HG02759 (cell line): ENCODE results near the gene TECPR1.

ENCODE experiments used
- ATAC-seq: cut with Tn5 transposase; IDR thresholded peaks from one replicate; pipeline ENCODE4 v1.9.1; 2021; ENCODE audit warnings: mild to moderate bottlenecking, moderate library complexity; ENCODE audit not compliant: unreplicated experiment

The TECPR1 gene

DNA sequence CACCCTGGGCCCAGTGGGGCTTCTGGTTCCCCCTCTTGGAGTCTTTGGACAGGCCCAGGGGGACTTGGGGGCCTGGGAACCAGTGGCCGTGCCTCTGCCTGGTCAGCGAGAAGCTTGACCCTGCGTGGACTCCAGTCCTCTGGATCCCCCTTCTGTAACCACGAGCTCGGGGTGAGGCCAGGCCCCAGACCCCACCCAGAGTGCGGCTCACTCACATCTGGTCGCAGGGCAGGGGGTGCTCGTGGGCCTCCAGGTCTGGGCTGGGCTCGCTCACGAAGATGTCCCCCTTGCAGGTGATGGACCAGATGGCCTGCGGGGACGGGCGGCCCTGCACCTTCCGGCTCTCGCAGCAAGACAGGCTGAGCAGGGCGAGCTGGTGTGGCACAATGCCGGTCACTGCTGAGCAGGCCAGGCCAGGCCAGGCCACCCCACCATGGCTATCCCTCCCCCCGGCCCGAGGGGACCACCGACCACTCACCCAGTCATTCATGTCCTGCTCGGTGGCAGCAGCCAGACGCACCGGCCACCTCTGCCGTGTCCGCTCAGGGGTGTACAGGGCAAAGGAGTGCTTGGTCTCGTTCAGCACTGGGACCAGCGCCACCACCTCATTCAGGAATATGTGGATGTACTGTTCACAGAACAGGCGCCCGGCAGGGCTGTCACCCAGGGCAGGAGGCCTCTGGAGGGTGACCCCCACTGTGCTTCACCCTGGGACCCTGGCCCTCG, 21.1 kb downstream of the TECPR1 start:
- no peak for ATAC-seq

DNA sequence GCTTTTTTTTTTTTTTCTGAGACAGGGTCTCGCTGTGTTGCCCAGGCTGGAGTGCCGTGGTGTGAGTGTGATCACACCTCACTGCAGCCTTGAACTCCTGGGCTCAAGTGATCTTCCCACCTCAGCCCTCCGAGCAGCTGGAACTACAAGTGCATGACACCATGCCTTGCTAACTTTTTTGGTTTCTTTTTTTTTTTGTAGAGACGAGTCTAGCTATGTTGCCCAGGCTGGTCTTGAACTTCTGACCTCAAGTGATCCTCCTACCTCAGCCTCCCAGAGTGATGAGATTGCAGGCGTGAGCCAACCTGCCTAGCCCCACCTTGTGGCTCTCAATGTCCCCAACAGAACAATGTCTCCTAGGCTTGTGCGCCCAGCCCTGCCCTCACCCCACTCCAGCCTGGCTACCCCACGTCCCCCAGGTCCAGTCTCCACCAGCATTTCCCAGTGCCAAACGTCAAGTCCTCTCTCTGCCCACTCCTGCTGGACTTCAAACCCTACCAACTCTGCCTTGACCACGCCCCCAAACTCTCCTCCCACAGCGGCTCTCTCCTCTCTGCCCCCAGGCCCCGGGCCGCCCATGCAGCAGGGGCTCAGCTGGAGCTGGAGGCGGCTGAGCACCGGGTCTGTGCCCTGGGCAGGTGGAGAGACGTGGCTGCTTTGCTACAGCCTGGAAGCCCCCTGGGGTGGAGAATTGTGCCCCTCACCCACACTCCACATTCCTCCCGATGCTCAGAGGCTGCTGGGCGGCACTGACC, 21.9 kb downstream of the TECPR1 start:
- no peak for ATAC-seq

DNA sequence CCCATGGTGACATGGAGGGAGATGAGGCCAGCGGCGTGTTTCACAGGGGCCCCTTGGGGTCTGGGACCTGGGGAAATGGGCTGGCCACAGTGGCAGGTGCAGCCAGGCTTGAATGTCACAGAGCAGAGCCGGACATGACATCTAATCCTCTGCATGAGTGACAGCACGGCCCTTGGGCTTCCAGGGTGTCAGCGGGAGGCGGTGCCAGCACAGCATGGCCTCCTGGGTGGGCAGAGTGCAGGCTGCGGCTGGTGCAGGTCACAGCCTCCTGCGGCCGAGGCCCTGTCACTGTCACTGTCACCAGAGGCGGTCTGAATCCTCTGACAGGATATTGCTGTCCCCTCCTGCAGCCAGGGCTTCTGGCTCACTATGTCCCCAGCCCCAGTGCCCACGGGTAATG, 22.6 kb downstream of the TECPR1 start:
- no peak for ATAC-seq

DNA sequence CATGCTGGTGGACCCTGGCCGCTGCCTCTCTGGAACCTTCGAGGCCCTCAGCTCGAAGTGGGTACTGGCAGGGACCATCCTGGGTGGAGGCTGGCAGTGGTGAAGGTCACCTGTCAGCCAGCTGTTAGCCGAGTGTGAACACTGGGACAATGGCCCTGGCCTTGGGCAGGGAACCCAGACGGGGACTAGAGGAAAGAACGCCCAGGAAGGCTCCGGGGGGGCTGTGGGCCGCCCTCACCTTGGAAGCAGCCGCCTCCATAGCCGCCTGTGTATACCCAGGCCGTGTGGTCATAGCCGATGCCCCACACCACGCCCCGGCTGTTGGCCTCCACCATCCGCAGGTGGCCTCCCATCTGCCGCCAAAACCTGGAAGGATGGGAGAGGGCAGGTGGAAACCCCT, 23.2 kb downstream of the TECPR1 start:
- no peak for ATAC-seq

DNA sequence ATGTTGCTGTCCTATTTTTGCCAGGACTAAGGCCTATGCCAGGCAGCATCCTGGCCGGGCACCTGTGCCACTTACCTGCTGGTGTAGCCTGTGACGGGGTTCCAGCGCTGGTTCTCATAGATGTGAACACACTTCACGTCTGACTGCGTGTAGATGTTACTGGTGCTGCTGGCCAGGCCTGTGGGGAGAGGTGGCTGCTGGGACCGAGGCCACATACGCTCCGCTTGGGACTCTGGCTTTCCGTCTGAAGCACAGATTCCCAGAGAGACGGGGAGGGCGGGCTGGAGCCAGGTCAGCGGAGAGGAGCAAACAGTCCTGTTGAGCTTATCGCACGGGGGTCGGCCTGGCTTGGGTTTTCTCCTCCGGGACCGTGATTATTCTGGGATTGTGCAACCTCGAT, 24.1 kb downstream of the TECPR1 start:
- ATAC-seq, result no peak

DNA sequence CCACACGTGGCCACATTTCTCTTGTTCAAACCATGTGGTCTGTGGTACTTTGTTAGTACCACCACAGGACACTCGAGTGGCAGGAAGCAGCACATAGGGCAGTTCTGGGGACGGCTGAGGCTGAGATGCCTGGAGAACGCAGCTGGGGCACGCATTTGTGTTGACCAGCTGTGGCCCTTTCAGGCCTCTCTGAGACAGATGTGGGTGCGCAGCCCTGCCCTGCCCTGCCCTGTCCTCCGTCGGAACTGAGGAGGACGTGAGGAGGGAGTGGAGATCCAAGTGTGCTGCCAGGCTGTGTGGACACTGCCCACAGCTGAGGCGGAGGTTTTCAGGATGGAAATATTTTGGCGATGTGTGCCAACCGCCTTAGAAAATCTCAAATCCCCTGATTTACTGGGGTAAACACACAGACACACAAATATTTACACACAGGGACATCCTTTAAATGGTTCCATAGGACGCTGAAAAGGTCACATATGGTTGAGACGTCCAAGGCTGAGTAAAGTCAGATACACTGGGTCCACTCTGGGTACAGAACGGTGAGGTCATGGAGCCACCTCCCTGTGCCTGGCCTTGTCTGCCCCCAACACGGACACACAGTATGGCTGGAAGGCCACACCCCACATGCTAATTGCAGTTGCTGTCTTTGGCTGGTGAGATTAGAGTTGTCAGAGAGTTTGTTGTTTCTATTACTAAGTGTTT, 26.0 kb downstream of the TECPR1 start:
- no peak for ATAC-seq

DNA sequence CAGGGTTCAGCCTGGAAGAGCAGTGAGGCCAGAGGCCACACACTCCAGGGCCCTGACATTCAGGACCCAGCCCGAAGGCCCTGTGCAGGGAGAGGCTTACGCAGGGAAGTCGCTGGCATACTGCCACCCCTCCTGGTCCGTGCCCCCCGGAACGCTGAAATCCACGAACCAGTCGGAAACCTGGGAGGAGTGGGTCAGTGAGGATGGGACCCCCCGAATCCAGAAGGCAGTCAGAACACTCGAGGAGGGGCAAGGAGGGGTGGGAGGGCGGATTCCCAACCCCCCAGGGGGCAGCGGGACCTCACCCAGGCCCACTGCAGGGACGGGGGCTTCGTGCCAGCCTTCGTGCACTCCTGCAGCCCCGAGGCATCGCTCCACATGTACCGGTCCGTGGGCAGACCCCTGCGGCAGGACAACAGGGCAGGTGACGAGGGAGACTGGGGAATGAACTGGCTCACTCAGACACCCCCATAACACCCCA, 27.3 kb downstream of the TECPR1 start:
- no peak for ATAC-seq

DNA sequence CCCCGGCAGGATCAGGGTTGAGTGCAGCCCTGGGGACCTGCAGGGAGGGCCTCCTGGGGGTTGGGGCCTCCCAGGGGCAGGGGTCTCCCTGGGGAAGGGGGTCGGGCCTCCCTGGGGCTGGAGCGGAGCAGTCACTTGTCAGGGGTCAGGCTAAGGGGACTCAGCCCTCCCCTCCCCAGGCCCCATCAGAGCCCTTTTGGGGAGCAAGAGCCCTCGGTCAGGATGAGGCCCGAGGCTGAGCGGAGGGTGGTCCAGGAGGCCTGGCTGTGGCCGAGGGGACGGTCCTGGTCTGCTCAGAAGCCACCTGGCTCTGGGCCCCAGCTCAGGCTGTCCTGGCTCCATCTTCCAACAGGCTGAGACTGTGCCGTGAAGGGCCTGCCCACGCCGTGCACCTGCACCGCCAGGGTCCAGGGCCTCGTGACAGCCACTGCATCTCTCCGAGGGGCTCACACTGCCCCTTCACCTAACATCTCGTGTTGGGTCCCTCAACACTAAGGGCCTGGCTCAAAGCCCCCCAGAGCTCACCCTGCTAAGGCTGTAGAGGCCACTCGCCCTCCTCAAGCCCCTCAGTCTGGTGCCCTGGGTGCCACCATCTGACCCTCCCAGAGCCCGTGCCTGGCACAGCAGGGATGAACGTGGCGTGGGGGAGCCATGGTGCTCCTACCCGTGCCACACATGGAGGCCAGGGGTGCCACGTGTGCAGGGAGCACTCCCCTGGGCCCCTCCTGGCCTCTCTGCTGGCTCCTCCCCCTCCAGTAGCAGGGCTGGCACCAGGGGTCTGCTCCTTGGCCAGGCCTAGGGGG, 27.9 kb downstream of the TECPR1 start:
- no peak for ATAC-seq

DNA sequence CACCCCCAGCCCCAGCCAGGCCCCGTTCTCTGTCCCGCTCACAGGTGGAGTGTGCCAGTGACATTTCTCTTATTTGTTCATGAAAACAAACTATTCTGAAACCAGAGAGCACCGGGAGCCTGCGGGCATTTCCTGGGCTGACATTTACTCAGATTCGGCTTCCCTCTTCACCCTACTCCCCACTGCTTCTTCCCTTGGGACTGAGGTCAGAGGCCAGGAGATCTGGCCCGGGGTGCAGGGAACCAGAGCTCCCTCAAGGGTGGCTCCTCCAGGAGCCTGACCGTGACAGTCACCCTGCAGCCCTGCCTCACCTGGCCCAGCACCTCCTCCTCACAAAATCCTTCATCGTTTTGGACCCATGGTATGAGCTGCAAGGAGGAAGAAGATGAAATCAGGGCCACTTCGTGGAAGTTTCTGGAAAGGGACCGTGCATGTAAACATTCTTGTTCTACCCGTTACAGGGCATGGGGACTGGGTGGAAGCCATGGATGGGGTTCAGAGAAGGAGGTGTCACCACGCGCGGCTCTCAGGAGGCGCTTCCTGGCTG, 28.6 kb downstream of the TECPR1 start:
- ATAC-seq, result no peak

DNA sequence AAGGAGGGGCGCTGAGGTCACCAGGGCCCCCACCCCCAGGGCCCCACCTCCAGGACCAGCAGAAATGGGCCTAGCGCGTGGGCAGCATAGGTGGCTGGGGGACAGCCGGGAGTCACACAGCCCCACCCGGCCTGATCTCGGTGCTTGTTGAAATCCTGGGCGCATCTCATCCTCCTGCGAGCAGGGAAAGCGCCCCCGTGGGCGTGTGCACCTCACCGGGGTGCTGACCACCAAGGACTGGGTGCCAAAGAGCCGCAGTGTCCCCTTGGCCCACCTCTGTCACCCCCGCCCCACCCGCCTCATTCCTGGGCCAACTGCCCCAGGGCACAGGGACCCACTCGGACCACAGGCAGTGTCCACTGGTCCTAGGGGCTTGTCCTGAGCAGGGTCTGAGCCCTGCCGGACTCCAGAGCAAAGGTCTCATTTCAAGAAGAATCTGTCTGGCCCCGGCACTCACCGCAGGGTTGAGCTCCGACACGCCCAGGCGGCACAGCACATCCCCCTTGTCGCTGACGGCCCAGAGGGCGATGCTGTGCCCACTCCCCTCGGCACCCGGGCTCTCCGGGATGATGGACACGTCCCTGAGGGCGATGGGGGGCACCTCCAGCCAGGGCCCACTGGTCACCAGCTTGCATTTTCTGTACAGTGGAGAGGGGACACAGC, 29.4 kb downstream of the TECPR1 start:
- no peak for ATAC-seq

DNA sequence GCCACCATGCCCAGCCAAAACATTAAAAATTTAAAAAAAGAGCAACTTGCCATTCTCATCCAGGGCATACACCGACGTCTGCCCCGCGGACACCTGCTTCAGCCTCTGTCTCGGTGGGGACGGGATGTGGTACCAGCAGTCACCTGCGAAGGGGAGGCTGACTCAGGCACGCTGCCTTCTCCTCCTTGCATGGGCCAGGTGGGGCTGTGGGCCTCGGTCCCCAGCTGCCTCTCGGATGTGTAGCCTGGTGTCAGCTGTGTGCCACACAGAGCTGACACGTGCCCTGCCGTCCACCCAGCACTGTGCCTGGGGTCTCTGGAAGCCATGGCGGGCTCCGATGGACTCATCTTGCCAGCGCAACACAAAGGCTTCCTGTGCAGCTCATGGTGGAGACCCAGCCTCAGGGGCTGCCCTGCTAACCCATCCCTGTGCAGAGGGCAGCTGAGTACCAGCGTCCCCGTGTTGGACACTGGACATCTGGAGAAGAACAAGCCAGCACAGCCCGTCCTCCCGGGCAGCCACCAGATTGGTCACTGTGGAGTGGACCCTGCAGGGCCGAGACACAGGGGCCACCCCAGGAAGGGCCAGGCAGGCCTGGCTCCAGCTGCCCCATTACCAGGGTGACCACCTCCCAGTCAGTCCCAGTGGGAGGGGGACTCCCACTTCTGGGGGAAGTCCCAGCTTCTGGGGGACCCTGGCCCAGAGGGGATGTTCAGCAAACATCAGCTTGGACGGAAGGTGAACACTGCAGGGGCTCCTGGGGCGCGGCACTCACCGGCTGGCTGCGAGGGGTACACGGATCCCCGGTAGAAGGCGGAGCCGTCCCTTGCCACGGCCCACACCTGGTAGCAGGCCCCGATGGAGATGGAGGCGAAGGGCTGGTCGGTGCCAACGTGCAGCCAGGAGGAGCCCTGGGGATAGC, 30.2 kb downstream of the TECPR1 start:
- ATAC-seq, result no peak

DNA sequence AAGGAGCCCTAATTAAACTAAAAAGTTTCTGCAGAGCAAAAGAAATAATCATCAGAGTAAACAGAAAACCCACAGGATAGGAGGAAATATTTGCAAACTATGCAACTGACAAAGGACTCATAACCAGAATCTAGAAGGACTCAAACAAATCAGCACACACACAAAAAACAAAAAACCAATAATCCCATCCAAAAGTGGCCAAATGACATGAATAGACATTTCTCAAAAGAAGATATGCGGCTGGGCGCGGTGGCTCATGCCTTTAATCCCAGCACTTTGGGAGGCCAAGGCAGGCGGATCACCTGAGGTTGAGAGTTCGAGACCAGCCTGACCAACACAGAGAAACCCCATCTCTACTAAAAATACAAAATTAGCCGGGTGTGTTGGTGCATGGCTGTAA, 32.6 kb downstream of the TECPR1 start:
- peak; percentile 6 for ATAC-seq

DNA sequence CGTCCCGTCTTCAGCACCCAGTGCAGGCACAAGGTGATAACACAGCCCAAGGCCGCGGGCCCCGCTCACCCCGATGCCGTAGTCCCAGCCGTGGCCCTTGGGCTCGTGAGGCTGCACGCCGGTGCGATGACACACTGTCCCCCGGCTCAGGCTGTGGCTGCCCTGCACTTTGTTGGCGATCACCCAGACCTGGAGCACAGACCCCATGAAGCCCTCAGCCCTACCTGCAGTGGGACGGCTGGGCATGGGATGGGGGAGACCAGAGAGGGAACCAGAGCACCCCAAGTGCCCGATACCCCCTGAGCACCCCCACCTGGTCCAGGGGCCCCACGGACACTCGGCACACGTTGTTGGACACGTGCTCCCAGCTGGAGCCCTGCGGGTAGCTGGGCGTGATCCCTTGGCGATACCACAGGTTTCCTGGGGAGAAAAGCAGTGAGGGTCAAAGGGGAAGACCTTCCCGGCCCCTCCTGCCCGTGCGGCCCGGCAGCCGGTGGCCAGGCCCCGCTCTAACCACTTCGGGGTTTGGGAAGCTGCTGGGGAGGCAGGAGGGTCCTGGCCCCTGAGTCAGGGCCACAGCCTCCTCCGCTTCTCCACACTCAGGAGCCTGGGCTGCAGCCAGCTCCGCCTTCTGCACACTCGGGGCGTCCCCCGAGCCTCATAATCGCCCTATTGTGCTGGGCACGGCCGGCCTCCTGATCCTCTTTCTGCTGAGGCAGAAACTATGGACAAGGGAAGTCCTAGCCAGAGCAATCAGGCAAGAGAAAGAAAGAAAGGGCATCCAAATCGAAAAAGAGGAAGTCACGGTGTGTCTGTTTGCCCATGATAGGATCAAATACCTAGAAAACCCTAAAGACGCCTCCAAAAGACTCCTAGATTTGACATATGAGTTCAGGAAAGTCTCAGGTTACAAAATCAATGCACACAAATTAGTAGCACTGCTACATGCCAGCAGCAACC, 34.1 kb downstream of the TECPR1 start:
- no peak for ATAC-seq

DNA sequence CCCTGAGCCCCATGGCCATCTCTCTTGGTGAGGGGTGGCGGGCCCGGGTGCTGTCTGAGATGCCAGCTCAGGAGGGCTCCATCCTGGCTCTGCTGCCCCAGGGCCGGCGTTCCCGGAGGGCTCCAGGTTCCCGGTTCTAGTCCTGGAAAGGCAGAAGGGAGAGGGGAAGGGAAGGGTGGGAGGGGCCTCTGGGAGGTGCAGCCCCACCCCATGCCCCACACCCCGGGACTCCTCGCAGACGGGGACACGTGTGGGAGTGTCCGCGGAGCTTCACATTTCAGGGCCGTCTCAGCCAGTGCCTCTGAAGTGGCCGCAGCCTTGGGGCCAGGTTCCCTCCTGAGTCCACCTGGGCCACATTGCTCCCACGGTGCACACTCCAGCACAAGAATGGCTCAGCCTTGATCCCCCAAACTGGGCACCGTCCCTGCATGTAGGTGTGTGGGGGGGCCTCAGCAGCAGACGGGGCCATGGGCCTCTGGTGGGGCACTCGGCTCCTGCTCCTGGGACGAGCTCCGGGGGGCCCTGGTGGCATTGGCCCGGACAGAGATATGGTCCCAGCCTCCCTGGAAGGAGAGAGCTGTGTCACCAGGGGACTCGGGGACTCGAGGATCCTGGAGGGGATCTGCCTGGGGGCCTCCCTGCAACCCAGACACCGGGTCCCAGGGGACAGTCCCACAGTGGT, 35.0 kb downstream of the TECPR1 start:
- ATAC-seq, result no peak

DNA sequence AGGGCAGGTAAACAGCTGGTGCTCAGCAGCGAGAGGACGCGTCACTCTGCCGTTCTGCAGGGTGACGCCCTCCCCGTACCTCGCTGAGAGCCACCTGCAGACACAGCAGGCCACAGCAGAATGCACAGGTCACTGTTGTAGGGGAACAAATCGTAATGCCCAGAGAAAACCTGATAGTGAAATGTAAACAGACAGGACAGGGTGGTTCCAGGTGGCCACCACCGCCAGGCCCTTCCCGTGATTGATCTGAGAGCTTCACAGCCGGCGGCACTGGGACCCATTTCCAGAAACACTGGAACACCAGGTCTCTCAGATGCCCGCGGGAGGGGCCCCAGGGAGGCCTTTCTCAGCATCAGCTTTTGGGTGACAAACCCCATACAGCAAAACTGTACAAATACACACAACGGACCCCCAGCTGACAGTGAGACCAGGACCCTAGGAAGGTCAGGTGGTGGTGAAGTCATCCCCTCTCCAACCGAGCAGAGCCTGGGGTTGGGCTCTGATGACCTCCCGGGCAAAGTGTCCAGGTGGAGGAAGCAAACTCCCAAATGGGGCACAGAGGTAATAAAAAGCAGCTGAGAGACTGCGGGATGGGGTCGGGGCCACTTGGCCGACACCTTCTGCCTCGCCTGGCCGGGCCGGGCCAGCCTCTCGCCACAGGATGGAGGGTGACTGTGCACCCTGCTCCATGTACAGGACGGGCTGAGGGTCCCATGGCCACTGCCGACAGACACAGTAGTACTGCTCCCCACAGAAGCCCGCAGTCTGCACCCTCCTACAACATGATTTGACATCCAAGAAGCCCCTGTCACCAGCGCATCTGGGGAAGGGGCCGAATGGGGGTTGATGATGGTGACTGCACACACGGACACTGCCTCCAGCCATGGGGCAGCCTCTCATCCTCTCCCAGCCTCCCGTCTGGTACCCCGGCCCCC, 36.2 kb downstream of the TECPR1 start:
- ATAC-seq, result no peak

DNA sequence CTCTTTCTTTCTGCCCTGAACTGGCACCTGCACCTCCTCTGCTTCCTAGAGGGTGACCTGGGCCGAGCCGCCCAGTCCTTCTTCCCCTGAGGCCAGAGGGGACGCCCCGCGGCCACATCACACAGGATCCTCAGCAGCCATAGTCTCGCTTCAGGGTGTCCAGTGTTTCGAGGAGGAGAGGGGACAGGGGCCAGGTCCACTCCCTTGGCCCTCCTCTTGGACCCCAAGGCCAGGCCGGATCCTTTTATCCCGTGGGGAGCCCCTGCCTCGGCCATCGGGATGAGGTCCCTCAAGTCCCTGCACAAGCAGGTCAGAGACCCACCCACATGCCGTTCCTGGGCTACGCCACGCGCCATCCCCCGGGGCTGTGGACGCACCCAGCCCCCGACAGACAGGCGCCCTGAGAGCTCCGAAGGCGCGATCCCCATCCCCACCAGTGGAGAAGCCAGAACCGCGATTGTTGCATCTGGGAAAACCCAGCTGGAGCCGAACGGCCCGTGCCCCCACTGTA, 37.2 kb downstream of the TECPR1 start:
- ATAC-seq, result no peak
